Activated CD4-positive, CD25-positive, alpha-beta regulatory T cell treated with anti-CD3 and anti-CD28 coated beads, Interleukin-2, amount 50 U/mL, for 24 hours (primary cell): Measurements from ENCODE around the gene MPP1.

Experiments
- ATAC-seq, 2 donors: fragments of 150-1000 bp; cut with Tn5 transposase; one replicate each; pipeline ENCODE4 v1.10.0; 2021; ENCODE audit warnings: mild to moderate bottlenecking in 1 of 2, moderate library complexity in 1 of 2

MPP1 gene

DNA sequence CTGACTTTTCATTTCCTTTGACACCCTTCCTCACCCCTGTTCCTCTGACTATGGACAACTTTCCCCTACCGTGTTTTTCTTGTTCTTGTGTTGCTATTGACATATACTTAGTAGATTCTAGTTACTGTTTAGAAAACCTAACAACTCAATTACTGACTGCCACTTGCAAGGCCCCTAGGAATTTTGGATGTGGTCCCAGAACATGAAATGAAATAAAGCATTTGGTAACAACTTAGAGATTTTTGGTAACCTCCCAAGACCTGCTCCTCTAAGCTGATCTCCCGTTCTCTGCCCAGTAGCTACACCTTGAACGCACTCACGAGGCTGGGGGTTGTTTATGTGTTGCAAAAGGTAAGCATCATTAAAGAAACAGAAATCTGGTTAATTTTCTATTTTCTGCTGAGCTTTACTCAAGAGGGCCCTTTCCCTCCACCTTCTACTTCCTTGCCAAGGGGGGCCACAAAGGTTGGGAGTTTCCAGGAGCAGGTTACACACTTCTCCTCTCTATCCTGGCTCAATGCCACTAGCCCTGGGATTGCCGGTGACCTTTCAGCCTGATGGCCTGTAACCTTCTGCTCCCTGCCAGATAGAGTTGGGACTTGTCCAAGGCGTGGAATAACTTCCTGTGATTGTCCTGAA, 74.9 kb downstream of the MPP1 start:
- no peak for ATAC-seq

DNA sequence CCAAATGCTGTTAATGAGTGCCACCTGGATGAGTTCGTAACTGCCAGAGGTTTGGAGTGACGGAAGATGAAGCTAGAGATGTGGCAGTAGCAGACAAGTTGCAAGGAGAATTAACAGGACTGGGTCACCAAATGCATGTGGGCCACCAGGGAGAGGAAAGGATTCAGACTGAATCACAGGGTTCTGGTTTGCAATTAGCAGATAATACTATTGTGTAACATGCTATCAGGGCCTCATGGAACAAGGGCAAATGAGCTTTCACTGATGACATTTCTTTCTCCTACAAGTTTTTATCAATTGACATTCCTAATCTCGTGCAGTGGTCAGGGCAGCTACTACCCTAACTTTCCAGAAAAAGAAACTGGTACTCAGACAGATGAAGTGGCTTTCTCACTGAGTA, 75.8 kb downstream of the MPP1 start:
- no peak for ATAC-seq
